Peyer's patch (tissue), 4 donors: ENCODE data around the gene ANXA10.

Source experiments
- POLR2A ChIP-seq, 2 donors: fragments of 450-650 bp; IDR thresholded peaks; one replicate each; pipeline ENCODE4 v1.5.1; 2017; ENCODE audit warnings: antibody characterized with exemption in 2 of 2, mild to moderate bottlenecking in 2 of 2, moderate library complexity in 2 of 2
- TF ChIP-seq, protein P1 (sequence below), 6 experiments: fragments of 450-650 bp in 4 of 6; fragments of 200-600 bp in 2 of 6; sonication (generic) in 1 of 6; IDR thresholded peaks; one replicate each; pipeline ENCODE4 v1.5.1; 2017 to 2019; ENCODE audit warnings: antibody characterized with exemption in 6 of 6, mild to moderate bottlenecking in 3 of 6, moderate library complexity in 1 of 6

DNA sequence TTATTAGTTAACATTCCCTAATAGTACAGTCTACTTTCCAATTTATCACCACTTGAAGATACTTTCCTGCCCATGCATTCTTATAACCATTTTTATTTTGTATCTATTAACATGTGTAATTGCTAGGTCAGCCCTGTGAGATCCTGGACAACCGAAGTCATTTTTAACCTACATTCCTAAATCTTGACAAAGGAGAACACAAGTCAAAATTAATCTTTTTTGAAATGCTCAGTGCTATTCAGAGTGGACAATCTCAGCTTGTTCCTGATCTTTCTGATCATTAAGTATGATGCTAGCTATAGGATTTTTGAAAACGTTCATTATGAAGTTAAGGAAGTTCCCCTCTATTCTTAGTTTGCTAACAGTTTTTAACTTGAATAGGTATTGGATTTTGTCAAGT, 37.5 kb downstream of the ANXA10 start:
- TF ChIP-seq, protein P1, sequence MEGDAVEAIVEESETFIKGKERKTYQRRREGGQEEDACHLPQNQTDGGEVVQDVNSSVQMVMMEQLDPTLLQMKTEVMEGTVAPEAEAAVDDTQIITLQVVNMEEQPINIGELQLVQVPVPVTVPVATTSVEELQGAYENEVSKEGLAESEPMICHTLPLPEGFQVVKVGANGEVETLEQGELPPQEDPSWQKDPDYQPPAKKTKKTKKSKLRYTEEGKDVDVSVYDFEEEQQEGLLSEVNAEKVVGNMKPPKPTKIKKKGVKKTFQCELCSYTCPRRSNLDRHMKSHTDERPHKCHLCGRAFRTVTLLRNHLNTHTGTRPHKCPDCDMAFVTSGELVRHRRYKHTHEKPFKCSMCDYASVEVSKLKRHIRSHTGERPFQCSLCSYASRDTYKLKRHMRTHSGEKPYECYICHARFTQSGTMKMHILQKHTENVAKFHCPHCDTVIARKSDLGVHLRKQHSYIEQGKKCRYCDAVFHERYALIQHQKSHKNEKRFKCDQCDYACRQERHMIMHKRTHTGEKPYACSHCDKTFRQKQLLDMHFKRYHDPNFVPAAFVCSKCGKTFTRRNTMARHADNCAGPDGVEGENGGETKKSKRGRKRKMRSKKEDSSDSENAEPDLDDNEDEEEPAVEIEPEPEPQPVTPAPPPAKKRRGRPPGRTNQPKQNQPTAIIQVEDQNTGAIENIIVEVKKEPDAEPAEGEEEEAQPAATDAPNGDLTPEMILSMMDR (IDR thresholded peaks at IDR 0.05): no peak
- no peak for TF ChIP-seq POLR2A (IDR thresholded peaks at IDR 0.05)
